SU-DHL-6 (cell line): ENCODE data around the gene RIC8B.

ENCODE experiments used
- CTCF ChIP-seq: fragments of 200-600 bp; sonication (generic); IDR thresholded peaks from one replicate; pipeline ENCODE4 v1.5.1; 2017; ENCODE audit warnings: antibody characterized with exemption, mild to moderate bottlenecking, low read length, moderate library complexity; ENCODE audit not compliant: insufficient read depth, poor library complexity, severe bottlenecking
- EZH2phosphoT487 ChIP-seq: fragments of 200-600 bp; sonication (generic), shearing (Covaris generic); conservative IDR thresholded peaks from 2 replicates; pipeline ENCODE4 v1.6.1; 2018; ENCODE audit warnings: mild to moderate bottlenecking, antibody characterized with exemption, low read length, moderate library complexity, mixed read lengths

- no peak for TF ChIP-seq CTCF
- no peak for TF ChIP-seq EZH2phosphoT487
Observed at GRCh38 chr12:106814714-106815113, 40.2 kb downstream of the RIC8B start.
